Body of pancreas (tissue), 4 donors: ENCODE results near the gene TM7SF2. TPM values are rescaled to one million over a fixed set of nuclear protein-coding genes. Genes with fewer than 3 reads are reported as not detected.
A peak's percentile ranks its signal among the peaks of the same experiment; 100 is the strongest.

Experiments used
- ATAC-seq: fragments of 150-250 bp; one replicate; pipeline ENCODE4 v1.9.1; 2016
- DNase-seq, 4 donors: peaks; one replicate each; pipeline ENCODE4 v3.0.0-alpha.2; 2019
- H3K27ac ChIP-seq, 4 donors: fragments of 200-600 bp; sonication (generic); 1 replicate in 3 of 4; 2 replicates in 1 of 4; pipeline versions ENCODE4 v1.5.1 to v1.6.1; 2016 to 2019; ENCODE audit warnings: mild to moderate bottlenecking in 1 of 4, mixed read lengths in 1 of 4, moderate library complexity in 1 of 4
- H3K27me3 ChIP-seq, 2 donors: fragments of 200-600 bp; sonication (generic); one replicate each; pipeline ENCODE4 v1.6.0; 2016; ENCODE audit warnings: mild to moderate bottlenecking in 1 of 2
- H3K36me3 ChIP-seq, 2 donors: fragments of 200-600 bp; sonication (generic); replicated peaks in 1 of 2; 2 replicates each; pipeline ENCODE4 v1.5.1; 2016; ENCODE audit warnings: low read depth in 2 of 2; ENCODE audit not compliant: insufficient read depth in 1 of 2
- H3K4me1 ChIP-seq: fragments of 200-600 bp; sonication (generic); one replicate; pipeline ENCODE4 v1.6.0; 2016
- H3K4me3 ChIP-seq, 2 donors: fragments of 200-600 bp; sonication (generic); 1 replicate in 1 of 2; 2 replicates in 1 of 2; pipeline ENCODE4 v1.5.1; 2016 to 2019
- H3K9me3 ChIP-seq, 3 donors: fragments of 200-600 bp; sonication (generic); 1 replicate in 2 of 3; 2 replicates in 1 of 3; pipeline ENCODE4 v1.5.1; 2016
- POLR2A ChIP-seq, 3 donors: fragments of 450-650 bp; IDR thresholded peaks; one replicate each; pipeline ENCODE4 v1.6.1; 2016; ENCODE audit warnings: antibody characterized with exemption in 3 of 3, mild to moderate bottlenecking in 2 of 3
- WGBS, 2 donors: methylation state at CpG; one replicate each; pipeline ENCODE4 v1.1.5; 2017; 5-methylcytosine and 5-hydroxymethylcytosine counted together
- intact Hi-C: fragments of 100-400 bp; cut with DNase I; formaldehyde crosslinking; loops from one replicate; pipeline ENCODE4 v1.15.1; 2023
- total RNA-seq, 2 donors: library from RNA; depleted of rRNA; stranded (reverse); fragments of >200 nt; gene quantifications; one replicate each; pipeline ENCODE4 v1.1.0, GENCODE V29; 2016
- TF ChIP-seq, protein P1 (sequence below), 7 experiments: fragments of 450-650 bp in 4 of 7; fragments of 200-600 bp in 3 of 7; sonication (generic) in 3 of 7; IDR thresholded peaks; one replicate each; pipeline ENCODE4 v1.5.1; 2016 to 2019; ENCODE audit warnings: antibody characterized with exemption in 7 of 7

Gene TM7SF2
- total RNA-seq, 2 donors from 2014 or later, result 25.4 to 85.6 TPM

DNA sequence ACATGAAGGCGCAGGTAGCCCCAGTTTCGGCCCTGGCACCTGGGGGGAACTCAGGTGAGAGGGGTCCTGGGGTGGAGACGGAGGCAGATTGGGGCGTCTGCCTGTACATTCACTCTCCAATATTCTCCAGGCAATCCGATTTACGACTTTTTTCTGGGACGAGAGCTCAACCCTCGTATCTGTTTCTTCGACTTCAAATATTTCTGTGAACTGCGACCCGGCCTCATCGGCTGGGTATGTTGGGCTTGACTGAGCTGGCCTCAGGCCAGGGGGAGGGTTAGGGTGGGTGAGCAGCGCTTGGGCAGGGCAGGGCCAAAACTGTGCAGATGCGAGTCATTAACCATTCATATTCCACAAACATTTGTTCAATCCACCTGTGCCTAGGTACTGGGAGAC is 1.7 kb downstream of the TM7SF2 start:
- Histone ChIP-seq H3K27ac (peak overlapping the region; percentile 70 to 93 (median 88)), H3K4me1 (peaks cover 66% of the 10 kb centered on the region), H3K9me3 (no peaks in the 10 kb centered on the region), H3K27me3 (no peaks in the 10 kb centered on the region), H3K36me3 (no peaks in the 10 kb centered on the region), H3K4me3 (no peak overlapping the region)
- TF ChIP-seq, protein P1, sequence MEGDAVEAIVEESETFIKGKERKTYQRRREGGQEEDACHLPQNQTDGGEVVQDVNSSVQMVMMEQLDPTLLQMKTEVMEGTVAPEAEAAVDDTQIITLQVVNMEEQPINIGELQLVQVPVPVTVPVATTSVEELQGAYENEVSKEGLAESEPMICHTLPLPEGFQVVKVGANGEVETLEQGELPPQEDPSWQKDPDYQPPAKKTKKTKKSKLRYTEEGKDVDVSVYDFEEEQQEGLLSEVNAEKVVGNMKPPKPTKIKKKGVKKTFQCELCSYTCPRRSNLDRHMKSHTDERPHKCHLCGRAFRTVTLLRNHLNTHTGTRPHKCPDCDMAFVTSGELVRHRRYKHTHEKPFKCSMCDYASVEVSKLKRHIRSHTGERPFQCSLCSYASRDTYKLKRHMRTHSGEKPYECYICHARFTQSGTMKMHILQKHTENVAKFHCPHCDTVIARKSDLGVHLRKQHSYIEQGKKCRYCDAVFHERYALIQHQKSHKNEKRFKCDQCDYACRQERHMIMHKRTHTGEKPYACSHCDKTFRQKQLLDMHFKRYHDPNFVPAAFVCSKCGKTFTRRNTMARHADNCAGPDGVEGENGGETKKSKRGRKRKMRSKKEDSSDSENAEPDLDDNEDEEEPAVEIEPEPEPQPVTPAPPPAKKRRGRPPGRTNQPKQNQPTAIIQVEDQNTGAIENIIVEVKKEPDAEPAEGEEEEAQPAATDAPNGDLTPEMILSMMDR (IDR thresholded peaks at IDR 0.05), result no peak
- TF ChIP-seq POLR2A (IDR thresholded peaks at IDR 0.05), result no peak
- ATAC-seq (no peak), DNase-seq (peak; percentile 55 to 57 (median 56))
- intact Hi-C loops, result no loop called here
- WGBS, 2 donors, result 18 to 24% methylated on average over 14 of the region's 14 CpGs

DNA sequence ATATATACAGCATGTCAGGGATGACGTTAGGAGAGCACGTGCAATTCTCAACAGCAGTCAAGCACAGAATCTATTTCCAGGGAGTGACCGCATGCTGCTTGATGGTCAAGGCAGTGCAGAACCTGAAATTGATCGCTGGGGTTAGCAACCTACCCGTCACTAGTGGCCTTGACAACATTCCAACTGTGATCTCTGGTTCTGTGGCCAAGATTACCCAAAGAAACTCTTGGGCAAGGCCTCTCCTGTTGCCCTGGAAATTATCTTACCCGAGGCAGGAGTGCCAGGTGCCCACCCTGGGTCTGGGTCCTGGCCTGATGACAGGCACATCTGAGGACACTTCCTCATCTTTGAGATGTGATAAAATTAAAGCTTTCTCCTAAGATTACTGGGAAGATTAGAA is 2.2 kb downstream of the TM7SF2 start:
- intact Hi-C loops, result no loop called here
- ATAC-seq (peak; percentile 30), DNase-seq (peak; percentile 70 to 93 (median 79))
- Histone ChIP-seq H3K4me3 (no peak overlapping the region), H3K4me1 (peaks cover 66% of the 10 kb centered on the region), H3K27ac (peak overlapping the region; percentile 70 to 93 (median 88)), H3K27me3 (no peaks in the 10 kb centered on the region), H3K36me3 (no peaks in the 10 kb centered on the region), H3K9me3 (no peaks in the 10 kb centered on the region)
- no peak for TF ChIP-seq POLR2A (IDR thresholded peaks at IDR 0.05)
- TF ChIP-seq, protein P1 (IDR thresholded peaks at IDR 0.05), result no peak
- 12 to 14% methylated on average over 6 of the region's 6 CpGs for WGBS, 2 donors

DNA sequence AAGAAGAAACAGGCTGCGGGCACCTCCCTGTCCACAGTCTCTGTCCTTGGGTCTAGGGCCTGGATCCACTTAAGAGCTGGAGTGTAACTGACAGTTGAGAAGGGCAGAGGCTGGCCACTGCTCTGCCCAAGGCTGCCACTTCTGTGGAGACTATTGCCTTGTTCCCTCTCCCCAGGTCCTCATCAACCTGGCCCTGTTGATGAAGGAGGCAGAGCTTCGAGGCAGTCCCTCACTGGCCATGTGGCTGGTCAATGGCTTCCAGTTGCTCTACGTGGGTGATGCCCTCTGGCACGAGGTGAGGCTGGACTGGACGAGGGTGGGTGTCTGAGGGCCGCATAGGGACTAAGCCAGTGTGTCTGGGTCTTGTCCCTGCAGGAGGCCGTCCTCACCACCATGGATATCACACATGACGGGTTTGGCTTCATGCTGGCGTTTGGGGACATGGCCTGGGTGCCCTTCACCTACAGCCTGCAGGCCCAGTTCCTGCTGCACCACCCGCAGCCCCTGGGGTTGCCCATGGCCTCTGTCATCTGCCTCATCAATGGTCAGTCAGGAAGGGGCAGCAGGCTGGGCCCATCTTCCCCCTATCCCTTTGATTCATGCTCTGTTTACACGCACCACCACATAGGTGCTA is 3.0 kb downstream of the TM7SF2 start:
- Histone ChIP-seq H3K27me3 (no peaks in the 10 kb centered on the region), H3K9me3 (no peaks in the 10 kb centered on the region), H3K4me3 (no peak overlapping the region), H3K27ac (peak overlapping the region; percentile 35 to 93 (median 88)), H3K36me3 (peaks cover 0 to 5% of the 10 kb centered on the region in 2 donors), H3K4me1 (peaks cover 66% of the 10 kb centered on the region)
- TF ChIP-seq POLR2A (IDR thresholded peaks at IDR 0.05), result no peak
- TF ChIP-seq, protein P1 (IDR thresholded peaks at IDR 0.05), result no peak
- WGBS, 2 donors, result 85 to 89% methylated on average over 9 to 11 of the region's 11 CpGs
- intact Hi-C loops, result no loop called here
- ATAC-seq, result no peak
- DNase-seq, result peak in 1 of 4 donors; percentile 4

DNA sequence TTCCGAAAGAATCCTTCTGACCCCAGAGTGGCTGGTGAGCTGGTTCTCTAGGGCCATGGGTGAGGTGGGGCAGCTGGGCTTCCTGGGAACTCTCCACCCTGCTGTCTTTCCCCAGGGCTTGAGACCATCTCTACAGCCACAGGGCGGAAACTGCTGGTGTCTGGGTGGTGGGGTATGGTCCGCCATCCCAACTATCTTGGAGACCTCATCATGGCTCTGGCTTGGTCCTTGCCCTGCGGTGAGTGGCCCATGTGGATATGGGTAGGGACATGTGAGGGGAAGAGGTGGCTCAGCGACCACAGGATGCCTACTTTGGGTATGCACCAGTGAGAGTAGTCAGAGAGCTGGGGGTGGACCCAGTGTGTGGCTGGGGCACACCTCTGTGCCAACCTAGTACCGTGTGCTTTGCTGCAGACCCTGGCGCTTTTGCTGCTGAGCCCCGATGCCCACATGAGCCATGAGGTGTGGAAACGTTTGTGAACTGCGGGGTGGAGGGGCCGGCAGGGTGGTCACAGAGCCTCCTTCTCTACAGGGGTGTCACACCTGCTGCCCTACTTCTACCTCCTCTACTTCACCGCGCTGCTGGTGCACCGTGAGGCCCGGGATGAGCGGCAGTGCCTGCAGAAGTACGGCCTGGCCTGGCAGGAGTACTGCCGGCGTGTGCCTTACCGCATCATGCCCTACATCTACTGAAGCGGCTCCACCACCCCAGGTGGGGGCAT is 3.9 kb downstream of the TM7SF2 start:
- ATAC-seq, result no peak
- Histone ChIP-seq H3K27ac (peak overlapping the region in 2 of 4 donors; percentile 92 to 94), H3K9me3 (no peaks in the 10 kb centered on the region), H3K36me3 (peaks cover 0 to 7% of the 10 kb centered on the region in 2 donors), H3K27me3 (no peaks in the 10 kb centered on the region), H3K4me3 (no peak overlapping the region), H3K4me1 (peaks cover 66% of the 10 kb centered on the region)
- DNase-seq, result peak in 1 of 4 donors; percentile 7
- WGBS, 2 donors, result 90 to 98% methylated on average over 5 to 21 of the region's 21 CpGs
- no peak for TF ChIP-seq POLR2A (IDR thresholded peaks at IDR 0.05)
- TF ChIP-seq, protein P1 (IDR thresholded peaks at IDR 0.05), result no peak
- intact Hi-C loops, result no loop called here
